GM19035 (cell line): Measurements from ENCODE around the gene ZNF664.
"Not testable (repeated sequence)": the region's sequence is repeated elsewhere in the genome, so short reads cannot be mapped to it uniquely, and the experiment has no call there.

Experiments used
- ATAC-seq: cut with Tn5 transposase; IDR thresholded peaks from one replicate; pipeline ENCODE4 v1.9.1; 2021; ENCODE audit not compliant: unreplicated experiment

The ZNF664 gene

GRCh38 chr12:123941624-123942237 is 31.3 kb upstream of the ZNF664 start:
- no peak for ATAC-seq

DNA sequence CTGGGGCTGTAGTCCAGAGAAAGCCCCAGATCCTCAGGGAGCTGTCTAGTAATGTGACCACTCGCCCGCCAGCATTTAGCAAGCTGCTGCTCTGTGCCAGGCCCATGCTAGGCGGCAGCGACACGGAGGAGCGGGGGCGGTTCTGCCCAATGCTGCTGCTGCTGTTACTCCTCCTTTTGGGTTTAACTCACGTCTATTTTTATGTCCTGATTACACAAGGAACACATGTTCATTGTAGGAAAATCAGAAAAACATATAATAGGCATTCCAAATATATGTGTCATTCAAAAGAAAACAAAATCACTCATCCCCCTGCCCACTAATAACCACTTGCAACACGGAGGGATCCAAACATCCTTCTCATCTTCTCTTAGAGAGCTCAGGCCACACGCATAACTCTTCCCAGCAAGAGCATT is 30.8 kb upstream of the ZNF664 start:
- ATAC-seq, result no peak

DNA sequence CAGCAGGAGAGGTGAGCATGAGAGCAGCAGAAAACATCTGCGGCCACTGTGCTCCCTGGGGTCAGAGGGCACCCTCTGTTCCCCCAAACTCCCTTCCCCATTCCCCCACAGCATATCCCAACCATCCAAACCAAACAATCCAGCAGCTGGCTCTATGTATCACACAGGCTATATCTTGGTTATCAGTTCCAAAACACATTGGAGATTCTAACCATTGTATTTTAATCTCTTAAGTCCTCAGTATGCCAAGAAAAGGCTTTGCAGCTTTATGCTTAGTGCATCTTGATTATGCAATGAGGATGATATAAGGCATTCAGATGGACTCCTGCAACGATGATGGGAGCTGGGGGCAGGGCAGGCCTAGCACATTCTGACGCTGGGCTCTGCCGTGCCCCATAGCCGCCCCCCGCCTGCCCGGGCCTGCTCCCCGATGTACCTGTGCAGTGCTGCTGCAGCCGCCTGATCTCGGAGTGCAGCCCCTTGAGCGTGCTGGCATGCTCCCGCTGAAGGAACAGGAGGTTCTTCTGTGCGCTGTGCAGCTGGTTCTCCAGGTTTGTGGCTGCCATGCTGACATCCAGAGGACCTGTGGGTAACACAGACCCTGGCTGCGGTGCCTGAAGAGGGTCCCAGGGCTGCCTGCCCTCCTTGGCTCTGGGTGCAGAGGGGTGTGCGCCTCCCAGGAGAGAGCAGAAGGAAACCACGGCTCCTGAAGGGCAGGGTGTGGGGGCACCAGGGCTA is 29.9 kb upstream of the ZNF664 start:
- ATAC-seq, result no peak

GRCh38 chr12:123943816-123944215 is 29.2 kb upstream of the ZNF664 start:
- no peak for ATAC-seq

GRCh38 chr12:123944696-123945095 is 28.3 kb upstream of the ZNF664 start:
- ATAC-seq, result no peak

DNA sequence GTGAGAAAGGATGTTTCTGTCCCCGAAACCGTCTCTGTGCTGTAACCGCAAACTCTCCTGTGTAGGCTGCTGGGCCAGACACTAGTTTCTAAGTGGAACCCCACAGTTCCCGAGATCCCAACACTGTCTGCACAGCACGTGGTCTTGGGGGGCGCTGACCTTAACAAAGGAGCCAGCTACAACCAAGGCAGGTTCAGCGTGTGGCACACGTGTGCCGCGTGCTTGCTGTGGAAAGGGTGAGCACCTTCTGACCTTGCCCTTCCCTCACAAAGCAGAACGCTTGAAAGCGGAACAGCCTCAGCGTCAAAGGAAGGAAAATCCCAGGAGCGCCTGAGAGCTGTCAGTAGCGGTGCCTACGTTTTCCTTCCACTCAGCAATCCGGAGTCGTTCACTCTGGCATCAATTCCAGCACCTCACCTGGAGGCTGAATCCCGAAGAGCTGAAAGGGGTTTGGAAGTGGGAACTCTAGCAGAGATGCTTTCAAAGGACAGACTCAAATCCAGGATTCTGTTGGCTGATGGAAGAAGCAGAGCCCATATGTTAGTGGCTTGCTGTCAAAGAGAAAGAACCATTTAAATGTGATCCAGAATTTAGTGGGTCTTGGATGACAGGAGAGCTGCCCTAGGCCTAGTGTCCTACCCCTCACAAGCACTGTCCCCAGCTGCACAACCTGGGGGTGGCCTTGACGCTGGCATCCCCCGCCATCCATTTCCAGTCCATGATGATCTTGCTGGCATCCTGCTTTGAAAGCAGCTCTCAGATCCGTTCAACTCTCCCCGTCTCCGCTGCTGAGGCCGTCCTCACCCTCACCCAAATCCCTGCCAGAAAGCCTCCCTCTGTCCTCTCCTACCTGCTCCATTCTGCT is 27.5 kb upstream of the ZNF664 start:
- ATAC-seq, result no peak

GRCh38 chr12:123946152-123946515 is 26.9 kb upstream of the ZNF664 start:
- no peak for ATAC-seq

GRCh38 chr12:123946516-123947505 is 26.2 kb upstream of the ZNF664 start:
- ATAC-seq, result not testable (repeated sequence)

DNA sequence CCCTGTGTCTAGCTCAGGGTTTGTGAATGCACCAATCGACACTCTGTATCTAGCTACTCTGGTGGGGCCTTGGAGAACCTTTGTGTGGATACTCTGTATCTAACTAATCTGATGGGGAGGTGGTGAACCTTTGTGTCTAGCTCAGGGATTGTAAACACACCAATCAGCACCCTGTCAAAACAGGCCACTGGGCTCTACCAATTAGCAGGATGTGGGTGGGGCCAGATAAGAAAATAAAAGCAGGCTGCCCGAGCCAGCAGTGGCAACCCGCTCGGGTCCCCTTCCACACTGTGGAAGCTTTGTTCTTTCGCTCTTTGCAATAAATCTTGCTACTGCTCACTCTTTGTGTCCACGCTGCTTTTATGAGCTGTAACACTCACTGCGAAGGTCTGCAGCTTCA is 25.5 kb upstream of the ZNF664 start:
- ATAC-seq, result not testable (repeated sequence)

GRCh38 chr12:123948401-123948795 is 24.6 kb upstream of the ZNF664 start:
- no peak for ATAC-seq

- no peak for ATAC-seq
These were observed 23.9 kb upstream of the ZNF664 start for GRCh38 chr12:123948796-123949769.

DNA sequence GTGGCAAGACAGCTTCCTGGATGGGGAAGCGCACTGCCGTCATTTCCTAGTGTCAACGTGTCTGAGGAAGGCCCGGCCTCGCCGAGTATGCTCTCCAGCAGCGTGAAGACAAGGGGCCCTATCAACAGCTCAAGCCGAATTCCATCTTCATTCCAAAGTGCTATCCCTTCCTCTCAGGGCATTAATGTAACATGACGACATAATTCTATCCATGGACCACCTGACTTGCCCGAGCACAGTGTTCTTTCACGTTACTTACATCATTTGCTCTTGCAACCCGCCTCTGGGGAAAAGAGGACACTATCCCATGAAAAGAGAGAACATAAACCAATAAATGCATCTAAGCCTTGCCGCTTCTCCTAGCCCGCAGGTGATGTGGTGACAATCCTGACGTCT is 23.2 kb upstream of the ZNF664 start:
- ATAC-seq, result no peak

DNA sequence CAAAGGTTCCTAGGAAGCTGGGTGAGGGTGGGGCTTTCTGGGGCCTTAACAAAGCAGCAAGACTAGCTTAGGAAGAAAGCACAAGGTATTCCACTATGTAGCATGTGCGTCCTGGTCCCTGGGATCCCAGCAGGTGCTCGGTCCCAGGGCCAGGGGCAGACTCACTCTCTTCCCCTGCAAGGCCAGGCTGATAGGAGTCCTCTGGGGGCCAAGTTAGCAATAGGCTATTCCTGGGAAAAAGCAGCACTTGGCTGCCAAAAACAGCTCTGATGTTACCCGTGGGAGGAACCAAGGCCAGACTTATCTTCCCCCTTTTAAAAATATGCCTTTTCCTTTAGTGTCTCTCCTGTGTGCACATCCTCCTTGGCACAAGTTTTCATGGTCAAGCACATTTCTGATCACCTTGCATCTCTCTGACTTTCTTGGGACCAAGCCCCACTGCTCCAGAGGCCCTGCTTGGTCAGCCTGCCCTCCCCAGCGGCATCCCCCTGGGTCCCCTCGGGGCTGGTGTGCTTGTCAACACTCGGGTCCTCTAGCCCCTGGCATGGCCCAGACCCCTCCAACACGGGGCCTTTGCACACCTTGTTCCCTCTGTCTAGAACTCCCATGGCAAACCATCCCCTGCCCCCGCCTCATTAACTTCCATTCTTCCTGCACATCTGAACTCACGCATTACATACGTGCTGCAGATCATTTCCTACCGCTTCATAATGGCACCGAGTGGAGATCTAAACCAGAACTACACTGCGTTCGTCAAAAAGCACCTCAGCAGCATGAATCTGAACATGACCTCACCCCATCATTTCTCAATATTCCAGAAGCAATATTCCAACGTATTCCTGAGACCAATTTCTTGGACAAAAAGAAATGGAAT is 22.3 kb upstream of the ZNF664 start:
- no peak for ATAC-seq

GRCh38 chr12:123951467-123951866 is 21.5 kb upstream of the ZNF664 start:
- no peak for ATAC-seq

DNA sequence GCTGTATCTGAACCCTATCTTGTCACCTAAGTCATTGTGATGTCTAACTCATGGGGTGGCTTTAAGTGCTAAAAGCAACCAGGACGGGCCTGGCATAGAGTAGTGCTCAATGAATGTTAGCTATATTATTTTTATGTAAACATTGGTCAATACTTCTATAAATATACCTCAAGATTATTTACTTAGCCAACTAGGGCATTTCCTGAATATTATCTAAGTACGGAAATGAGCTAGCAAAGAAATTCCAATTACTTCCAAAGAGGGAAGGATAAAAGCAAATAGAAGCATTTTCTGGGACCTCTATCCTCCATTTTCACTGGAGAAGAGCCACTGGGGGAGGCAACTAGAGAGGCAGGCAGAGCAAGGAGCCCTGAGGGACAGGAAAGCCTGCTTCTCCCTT is 21.0 kb upstream of the ZNF664 start:
- no peak for ATAC-seq

GRCh38 chr12:123954647-123955350 is 18.2 kb upstream of the ZNF664 start:
- no peak for ATAC-seq

DNA sequence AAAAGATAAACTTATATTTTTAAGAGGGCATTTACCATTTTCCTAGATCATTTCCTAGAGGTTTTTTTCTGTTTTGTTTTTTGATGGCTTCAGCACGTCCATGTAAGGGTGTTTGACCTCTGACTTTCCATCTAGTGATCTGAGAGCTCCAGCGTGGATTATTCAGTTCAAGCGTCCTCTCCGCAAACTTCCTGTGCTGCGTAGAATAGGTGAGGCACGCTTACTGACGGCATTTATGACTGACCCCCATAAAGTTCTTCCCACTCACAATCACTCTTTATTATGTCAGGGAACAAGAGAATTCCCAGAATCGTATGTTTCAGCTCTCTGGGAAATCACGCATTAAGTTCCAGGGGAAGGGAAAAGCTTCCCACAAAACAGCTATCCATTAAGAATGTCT is 16.8 kb upstream of the ZNF664 start:
- no peak for ATAC-seq

DNA sequence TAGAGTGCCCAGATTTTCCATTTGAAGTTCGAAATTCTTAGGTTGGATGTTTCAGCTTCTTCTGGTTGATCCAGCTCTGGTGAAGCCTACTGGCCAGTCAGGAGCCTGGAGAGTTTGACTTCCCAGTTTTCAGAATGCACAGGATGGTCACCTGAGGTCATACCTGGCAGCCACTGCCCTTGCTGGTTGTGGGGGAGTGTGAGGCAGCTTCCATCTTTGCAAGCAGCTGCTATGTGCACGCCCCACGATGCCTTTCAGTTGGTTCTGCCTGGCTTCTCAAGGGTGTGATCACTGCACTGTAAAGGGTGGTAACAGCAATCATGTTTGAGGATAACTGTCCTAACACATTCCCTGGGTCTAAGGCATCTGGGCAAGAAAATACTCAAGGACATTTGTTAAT is 15.8 kb upstream of the ZNF664 start:
- no peak for ATAC-seq
